ENCODE results near the gene BCLAF1. TPM values are rescaled to one million over a fixed set of nuclear protein-coding genes. Genes with fewer than 3 reads are reported as not detected.

BCLAF1 gene
- total and polyA plus RNA-seq, 11 donors: 11.7 to 109 (median 75.5) TPM

DNA sequence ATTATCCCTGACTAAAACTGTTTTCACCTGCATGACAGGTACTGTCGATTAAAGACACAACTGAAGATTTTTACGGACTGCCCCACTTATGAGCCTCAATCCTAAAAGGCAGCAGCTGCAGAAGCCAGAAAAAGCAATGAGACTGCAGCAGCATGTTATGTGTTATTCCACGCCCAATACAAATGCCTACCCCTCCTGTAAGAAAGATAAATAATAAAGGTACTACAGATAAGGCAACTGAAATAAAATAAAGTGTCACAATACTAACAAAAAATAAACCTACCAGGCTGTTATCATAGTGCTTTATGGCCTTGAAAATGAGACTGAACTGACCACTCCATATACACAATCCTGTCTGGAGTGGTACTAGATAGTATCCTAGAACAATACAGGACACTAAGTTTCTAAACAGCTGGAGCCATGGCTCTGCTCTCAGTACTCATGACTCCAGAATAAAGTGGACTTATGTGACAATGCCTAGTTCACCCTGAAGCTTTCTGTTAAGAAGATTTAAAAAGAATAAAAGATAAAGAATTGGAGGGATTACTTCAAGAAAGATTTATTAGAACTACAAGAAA, 9.5 kb downstream of the BCLAF1 start:
- intact Hi-C loops (cut with DNase I): loop anchor here in 1 of 10 donors (10.0 kb wide), 1 partner anchor 785 kb away; the partner anchor contains the start of gene AHI1
- H3K27ac ChIP-seq: peak overlapping the region in 1 of 12 donors; percentile 23
- peak; percentile 62 to 95 (median 84) for ATAC-seq
- peaks cover 0 to 67% (median 54%) of the 10 kb centered on the region in 9 donors for H3K36me3 ChIP-seq
- TF ChIP-seq, protein P1, sequence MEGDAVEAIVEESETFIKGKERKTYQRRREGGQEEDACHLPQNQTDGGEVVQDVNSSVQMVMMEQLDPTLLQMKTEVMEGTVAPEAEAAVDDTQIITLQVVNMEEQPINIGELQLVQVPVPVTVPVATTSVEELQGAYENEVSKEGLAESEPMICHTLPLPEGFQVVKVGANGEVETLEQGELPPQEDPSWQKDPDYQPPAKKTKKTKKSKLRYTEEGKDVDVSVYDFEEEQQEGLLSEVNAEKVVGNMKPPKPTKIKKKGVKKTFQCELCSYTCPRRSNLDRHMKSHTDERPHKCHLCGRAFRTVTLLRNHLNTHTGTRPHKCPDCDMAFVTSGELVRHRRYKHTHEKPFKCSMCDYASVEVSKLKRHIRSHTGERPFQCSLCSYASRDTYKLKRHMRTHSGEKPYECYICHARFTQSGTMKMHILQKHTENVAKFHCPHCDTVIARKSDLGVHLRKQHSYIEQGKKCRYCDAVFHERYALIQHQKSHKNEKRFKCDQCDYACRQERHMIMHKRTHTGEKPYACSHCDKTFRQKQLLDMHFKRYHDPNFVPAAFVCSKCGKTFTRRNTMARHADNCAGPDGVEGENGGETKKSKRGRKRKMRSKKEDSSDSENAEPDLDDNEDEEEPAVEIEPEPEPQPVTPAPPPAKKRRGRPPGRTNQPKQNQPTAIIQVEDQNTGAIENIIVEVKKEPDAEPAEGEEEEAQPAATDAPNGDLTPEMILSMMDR (IDR thresholded peaks at IDR 0.05): no peak
- no peak for TF ChIP-seq POLR2A (IDR thresholded peaks at IDR 0.05)
- H3K4me3 ChIP-seq: no peak overlapping the region
- 49 to 65% (median 62%) methylated on average over 3 of the region's 3 CpGs for WGBS, 4 donors
- H3K4me1 ChIP-seq: peaks cover 6 to 75% (median 63%) of the 10 kb centered on the region in 12 donors
- DNase-seq: no peak
- H3K9me3 ChIP-seq: no peaks in the 10 kb centered on the region
- no peaks in the 10 kb centered on the region for H3K27me3 ChIP-seq

DNA sequence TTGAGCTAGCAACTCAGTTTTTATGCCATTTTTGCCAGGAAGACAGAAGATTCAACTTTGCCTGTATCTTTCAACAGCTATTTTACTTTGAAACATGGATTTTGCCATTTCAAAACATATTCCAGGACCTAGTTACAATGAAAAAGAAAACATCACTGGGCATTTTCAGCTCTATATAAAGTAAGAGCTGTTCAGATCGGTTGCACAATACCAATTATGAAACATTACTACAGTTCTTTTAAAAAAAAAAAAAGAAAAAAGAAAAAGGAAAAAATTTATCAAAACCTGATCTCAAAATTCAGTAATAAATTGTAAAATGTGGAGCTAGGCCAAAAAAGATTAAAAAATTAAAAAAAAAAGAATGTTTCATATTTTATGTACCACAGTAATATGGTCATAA, 15.6 kb downstream of the BCLAF1 start:
- no peak for TF ChIP-seq POLR2A (IDR thresholded peaks at IDR 0.05)
- TF ChIP-seq, protein P1 (IDR thresholded peaks at IDR 0.05): no peak
- no peak for DNase-seq
- Histone ChIP-seq H3K4me3 (no peak overlapping the region), H3K27me3 (no peaks in the 10 kb centered on the region), H3K36me3 (peaks cover 3 to 95% (median 88%) of the 10 kb centered on the region in 9 donors), H3K4me1 (peaks cover 0 to 15% (median 5%) of the 10 kb centered on the region in 12 donors), H3K27ac (peak overlapping the region in 1 of 12 donors; percentile 5), H3K9me3 (no peaks in the 10 kb centered on the region)
- ATAC-seq: no peak
- WGBS, 4 donors: 91 to 96% (median 93%) methylated on average over 1 of the region's 1 CpG
- intact Hi-C loops (cut with DNase I): no loop called here

DNA sequence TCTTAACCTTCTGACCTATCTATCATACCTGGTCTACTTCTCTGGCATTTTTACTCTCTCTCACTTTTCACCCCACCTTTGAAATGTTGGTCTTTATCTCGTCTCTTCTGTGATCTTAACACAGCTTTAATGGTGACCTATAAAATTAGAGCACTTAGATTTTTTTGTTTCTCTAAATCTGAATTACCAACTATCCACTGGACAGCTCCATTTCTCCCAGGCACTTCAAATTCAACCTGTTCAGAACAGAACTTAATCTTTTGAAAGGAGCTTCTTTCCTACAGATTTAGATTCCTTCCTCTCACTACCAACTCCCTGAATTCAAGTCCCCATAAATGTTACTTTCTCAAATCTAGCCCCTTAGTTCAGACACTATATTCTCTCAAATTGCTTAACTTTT, 24.5 kb downstream of the BCLAF1 start:
- ATAC-seq (no peak), DNase-seq (no peak)
- Histone ChIP-seq H3K27me3 (no peaks in the 10 kb centered on the region), H3K9me3 (no peaks in the 10 kb centered on the region), H3K27ac (no peak overlapping the region), H3K4me3 (no peak overlapping the region), H3K36me3 (peaks cover 0 to 100% (median 98%) of the 10 kb centered on the region in 9 donors), H3K4me1 (peaks cover 0 to 17% (median 0%) of the 10 kb centered on the region in 12 donors)
- 89 to 98% (median 93%) methylated on average over 1 of the region's 1 CpG for WGBS, 4 donors
- TF ChIP-seq, protein P1 (IDR thresholded peaks at IDR 0.05): no peak
- TF ChIP-seq POLR2A (IDR thresholded peaks at IDR 0.05): no peak
- intact Hi-C loops (cut with DNase I): no loop called here

DNA sequence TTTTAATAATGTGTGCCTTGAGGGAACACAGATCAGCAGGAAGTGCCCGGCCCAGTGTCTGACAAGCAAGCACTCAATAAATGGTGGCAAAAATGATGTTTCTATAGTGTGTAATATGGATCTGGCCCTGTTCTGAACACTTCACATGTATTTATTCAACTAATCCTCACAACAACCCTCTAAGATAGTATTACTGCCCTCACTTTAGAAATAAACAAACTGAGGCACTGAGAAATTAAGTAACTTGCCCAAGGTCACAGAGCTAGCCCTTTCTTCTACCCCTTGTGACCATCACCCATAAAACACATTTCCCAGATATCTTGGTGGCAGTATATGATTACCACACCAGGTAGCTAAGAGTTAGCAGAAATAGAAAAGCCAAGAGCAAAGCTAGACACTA, 26.7 kb downstream of the BCLAF1 start:
- 39 to 52% (median 45%) methylated on average over 1 of the region's 1 CpG for WGBS, 4 donors

More for the DNA sequence above, 26.7 kb downstream of the BCLAF1 start:
- H3K27ac ChIP-seq: no peak overlapping the region
- no peak overlapping the region for H3K4me3 ChIP-seq
- no peaks in the 10 kb centered on the region for H3K9me3 ChIP-seq
- ATAC-seq: no peak
- H3K4me1 ChIP-seq: peaks cover 0 to 17% (median 0%) of the 10 kb centered on the region in 12 donors
- intact Hi-C loops (cut with DNase I): no loop called here
- peaks cover 0 to 100% (median 98%) of the 10 kb centered on the region in 9 donors for H3K36me3 ChIP-seq
- TF ChIP-seq, protein P1 (IDR thresholded peaks at IDR 0.05): no peak
- no peak for TF ChIP-seq POLR2A (IDR thresholded peaks at IDR 0.05)
- H3K27me3 ChIP-seq: no peaks in the 10 kb centered on the region
- DNase-seq: no peak

Measured in heart left ventricle (tissue), 16 donors.